B cell (primary cell): ENCODE measurements around the gene TES. TPM values are rescaled to one million over a fixed set of nuclear protein-coding genes. Genes with fewer than 3 reads are reported as not detected.
A peak's percentile ranks its signal among the peaks of the same experiment; 100 is the strongest.

Experiments
- ATAC-seq: fragments of 200-7000 bp; cut with Tn5 transposase; one replicate; pipeline ENCODE4 v1.10.0; 2021; ENCODE audit warnings: low read depth, mild to moderate bottlenecking, moderate number of reproducible peaks, moderate library complexity
- CTCF ChIA-PET: fragments of 350-600 bp; sonication (Branson Sonifier 250); formaldehyde crosslinking; loops from one replicate; lab custom pipeline; 2021; ENCODE audit warnings: antibody characterized with exemption, inconsistent platforms; lab: Charles Lee
- POLR2A ChIA-PET: fragments of 350-600 bp; sonication (Branson Sonifier 250); formaldehyde crosslinking; loops from one replicate; lab custom pipeline; 2021; ENCODE audit warnings: antibody characterized with exemption; lab: Charles Lee
- DNase-seq: peaks from one replicate; pipeline ENCODE4 v3.0.0; 2013
- H2AFZ ChIP-seq: 2 replicates; pipeline ENCODE4 v1.6.1; 2012; ENCODE audit warnings: mild to moderate bottlenecking, low read depth, low read length; ENCODE audit not compliant: insufficient read depth, poor library complexity, severe bottlenecking
- H3K27ac ChIP-seq, 2 donors: 1 replicate in 1 of 2; 2 replicates in 1 of 2; pipeline ENCODE4 v1.5.1; 2012 to 2013; ENCODE audit warnings: low read length in 2 of 2, mild to moderate bottlenecking in 2 of 2, moderate library complexity in 1 of 2
- H3K27me3 ChIP-seq, 4 experiments: fragments of 200-600 bp in 1 of 4; sonication (generic) in 1 of 4; replicated peaks in 1 of 4; 1 replicate in 2 of 4; 2 replicates in 2 of 4; pipeline versions ENCODE4 v1.6.1 to v1.7.0; 2013 to 2016; ENCODE audit warnings: low read length in 3 of 4, mild to moderate bottlenecking in 2 of 4, mixed read lengths in 1 of 4, moderate library complexity in 1 of 4; ENCODE audit not compliant: insufficient read depth in 4 of 4, control insufficient read depth in 3 of 4; ENCODE audit errors: control extremely low read depth in 1 of 4
- H3K36me3 ChIP-seq, 2 experiments: replicated peaks in 1 of 2; 1 replicate in 1 of 2; 2 replicates in 1 of 2; pipeline versions ENCODE4 v1.6.1 to v1.7.1; 2013; ENCODE audit warnings: low read length in 1 of 2; ENCODE audit not compliant: insufficient read depth in 2 of 2, control insufficient read depth in 1 of 2; ENCODE audit errors: control extremely low read depth in 1 of 2, extremely low read depth in 1 of 2
- H3K4me1 ChIP-seq, 2 donors: fragments of 200-600 bp in 1 of 2; sonication (generic) in 1 of 2; 1 replicate in 1 of 2; 2 replicates in 1 of 2; pipeline versions ENCODE4 v1.5.1 to v1.6.1; 2013 to 2017; ENCODE audit warnings: low read length in 2 of 2; ENCODE audit not compliant: control insufficient read depth in 2 of 2, insufficient read depth in 2 of 2
- H3K4me2 ChIP-seq: replicated peaks from 2 replicates; pipeline ENCODE3; 2012; ENCODE audit warnings: mild to moderate bottlenecking, low read depth, low read length; ENCODE audit not compliant: poor library complexity, severe bottlenecking
- H3K4me3 ChIP-seq, 5 experiments: fragments of 200-600 bp in 1 of 5; sonication (generic) in 1 of 5; 1 replicate in 3 of 5; 2 replicates in 2 of 5; pipeline versions ENCODE4 v1.5.1 to v1.7.0; 2011 to 2016; ENCODE audit warnings: low read length in 4 of 5, mild to moderate bottlenecking in 4 of 5, low read depth in 2 of 5, control low read depth in 1 of 5, moderate library complexity in 1 of 5; ENCODE audit not compliant: insufficient read depth in 1 of 5; ENCODE audit errors: control extremely low read depth in 1 of 5, extremely low read depth in 1 of 5
- H3K79me2 ChIP-seq: fragments of 200-600 bp; sonication (generic); one replicate; pipeline ENCODE4 v1.6.0; 2016; ENCODE audit warnings: low read length; ENCODE audit not compliant: control insufficient read depth, insufficient read depth
- H3K9ac ChIP-seq: fragments of 200-600 bp; sonication (generic); 2 replicates; pipeline ENCODE4 v1.6.1; 2017; ENCODE audit warnings: mild to moderate bottlenecking, low read length, moderate library complexity
- H3K9me3 ChIP-seq, 3 donors: one replicate each; pipeline versions ENCODE4 v1.6.1 to v1.7.1; 2013; ENCODE audit warnings: low read length in 2 of 3; ENCODE audit not compliant: control insufficient read depth in 2 of 3, insufficient read depth in 1 of 3; ENCODE audit errors: control extremely low read depth in 1 of 3
- H4K20me1 ChIP-seq: 2 replicates; pipeline ENCODE4 v1.6.0; 2012; ENCODE audit warnings: mild to moderate bottlenecking, low read length; ENCODE audit not compliant: insufficient read depth, control insufficient read depth, poor library complexity, severe bottlenecking
- H3K27ac Mint-ChIP-seq: one replicate; pipeline ENCODE4 v1.8.0; 2021; ENCODE audit warnings: mixed read lengths
- H3K27me3 Mint-ChIP-seq: one replicate; pipeline ENCODE4 v1.8.0; 2021; ENCODE audit warnings: mixed read lengths
- H3K4me1 Mint-ChIP-seq: one replicate; pipeline ENCODE4 v1.8.0; 2021; ENCODE audit warnings: mixed read lengths
- H3K4me3 Mint-ChIP-seq: one replicate; pipeline ENCODE4 v1.8.0; 2021; ENCODE audit warnings: mixed read lengths
- H3K9me3 Mint-ChIP-seq: one replicate; pipeline ENCODE4 v1.8.0; 2022; ENCODE audit warnings: mixed read lengths; ENCODE audit not compliant: insufficient read depth
- EZH2 ChIP-seq: IDR thresholded peaks from 2 replicates; pipeline ENCODE4 v1.6.1; 2012; ENCODE audit warnings: borderline replicate concordance, low read depth, mild to moderate bottlenecking, moderate library complexity, low read length; ENCODE audit not compliant: insufficient read depth, poor library complexity, severe bottlenecking
- whole genome bisulfite sequencing: methylation state at CpG from one replicate; pipeline ENCODE4 v1.1.5; 2013; ENCODE audit warnings: missing lambda C conversion rate; ENCODE audit not compliant: insufficient coverage; 5-methylcytosine and 5-hydroxymethylcytosine counted together
- intact Hi-C: fragments of 100-400 bp; cut with micrococcal nuclease; formaldehyde crosslinking; loops from one replicate; pipeline ENCODE4 v1.10.0; 2022
- polyA plus RNA-seq: library from polyadenylated mRNA; depleted of rRNA; stranded (reverse); fragments of >200 nt; gene quantifications from 2 replicates; pipeline ENCODE4 v1.2.3, GENCODE V29; 2012
- total RNA-seq, 2 donors: library from RNA; stranded (reverse); fragments of 120-200 nt in 1 of 2; gene quantifications; 1 replicate in 1 of 2; 2 replicates in 1 of 2; pipeline versions ENCODE4 v1.2.3 to v1.2.4, GENCODE V29; 2013 to 2022
- TF ChIP-seq, protein P1 (sequence below): fragments of 200-600 bp; IDR thresholded peaks from one replicate; pipeline ENCODE4 v1.8.0; 2022; ENCODE audit warnings: antibody characterized with exemption, mild to moderate bottlenecking

TES gene
- total and polyA plus RNA-seq, 2 donors (not counting 1 experiment from before 2014, with no cell fraction given), result 55.3 to 62.5 TPM

DNA sequence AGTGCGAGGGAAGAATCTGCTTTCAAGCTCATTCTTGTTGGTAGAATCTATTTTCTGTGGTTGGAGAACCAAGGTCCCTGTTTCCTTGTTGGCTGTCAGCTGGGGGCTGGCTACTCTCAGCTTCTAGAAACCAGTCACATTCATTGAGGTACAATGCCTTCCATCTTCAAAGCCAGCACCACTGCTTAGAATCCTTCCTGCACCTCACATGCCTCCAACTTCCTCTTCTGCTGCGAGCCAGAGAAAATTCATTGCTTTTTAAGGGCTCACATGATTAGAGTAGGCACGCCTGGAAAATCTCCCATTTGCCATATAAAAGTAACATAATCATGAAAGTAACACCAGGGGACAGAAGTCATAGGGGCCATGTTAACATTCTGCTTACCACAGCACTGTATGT is 28.7 kb downstream of the TES start:
- Mint-ChIP-seq H3K27ac (peak overlapping the region; percentile 53), H3K4me3 (no peak overlapping the region), H3K4me1 (peaks cover 12% of the 10 kb centered on the region), H3K27me3 (no peaks in the 10 kb centered on the region), H3K9me3 (no peaks in the 10 kb centered on the region)
- Histone ChIP-seq H3K9me3 (no peaks in the 10 kb centered on the region), H3K27ac (no peak overlapping the region), H2AFZ (no peak overlapping the region), H3K79me2 (peaks cover 29% of the 10 kb centered on the region), H4K20me1 (peaks cover 63% of the 10 kb centered on the region), H3K4me2 (no peak overlapping the region), H3K9ac (no peak overlapping the region), H3K27me3 (no peaks in the 10 kb centered on the region), H3K4me1 (no peaks in the 10 kb centered on the region), H3K4me3 (no peak overlapping the region), H3K36me3 (peaks cover 0 to 32% of the 10 kb centered on the region in 2 experiments)
- 60% methylated on average over 2 of the region's 3 CpGs for WGBS
- TF ChIP-seq, protein P1, sequence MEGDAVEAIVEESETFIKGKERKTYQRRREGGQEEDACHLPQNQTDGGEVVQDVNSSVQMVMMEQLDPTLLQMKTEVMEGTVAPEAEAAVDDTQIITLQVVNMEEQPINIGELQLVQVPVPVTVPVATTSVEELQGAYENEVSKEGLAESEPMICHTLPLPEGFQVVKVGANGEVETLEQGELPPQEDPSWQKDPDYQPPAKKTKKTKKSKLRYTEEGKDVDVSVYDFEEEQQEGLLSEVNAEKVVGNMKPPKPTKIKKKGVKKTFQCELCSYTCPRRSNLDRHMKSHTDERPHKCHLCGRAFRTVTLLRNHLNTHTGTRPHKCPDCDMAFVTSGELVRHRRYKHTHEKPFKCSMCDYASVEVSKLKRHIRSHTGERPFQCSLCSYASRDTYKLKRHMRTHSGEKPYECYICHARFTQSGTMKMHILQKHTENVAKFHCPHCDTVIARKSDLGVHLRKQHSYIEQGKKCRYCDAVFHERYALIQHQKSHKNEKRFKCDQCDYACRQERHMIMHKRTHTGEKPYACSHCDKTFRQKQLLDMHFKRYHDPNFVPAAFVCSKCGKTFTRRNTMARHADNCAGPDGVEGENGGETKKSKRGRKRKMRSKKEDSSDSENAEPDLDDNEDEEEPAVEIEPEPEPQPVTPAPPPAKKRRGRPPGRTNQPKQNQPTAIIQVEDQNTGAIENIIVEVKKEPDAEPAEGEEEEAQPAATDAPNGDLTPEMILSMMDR, result no peak
- no peak for TF ChIP-seq EZH2
- ChIA-PET POLR2A (no interaction called here), CTCF (interaction anchor here (1.0 to 7.4 kb wide), 8 partner anchors 8 to 103 kb away, joined by 3 to 126 read pairs (median 8); no protein-coding TSS in a partner anchor)
- no peak for ATAC-seq
- DNase-seq, result no peak
- intact Hi-C loops, result no loop called here

DNA sequence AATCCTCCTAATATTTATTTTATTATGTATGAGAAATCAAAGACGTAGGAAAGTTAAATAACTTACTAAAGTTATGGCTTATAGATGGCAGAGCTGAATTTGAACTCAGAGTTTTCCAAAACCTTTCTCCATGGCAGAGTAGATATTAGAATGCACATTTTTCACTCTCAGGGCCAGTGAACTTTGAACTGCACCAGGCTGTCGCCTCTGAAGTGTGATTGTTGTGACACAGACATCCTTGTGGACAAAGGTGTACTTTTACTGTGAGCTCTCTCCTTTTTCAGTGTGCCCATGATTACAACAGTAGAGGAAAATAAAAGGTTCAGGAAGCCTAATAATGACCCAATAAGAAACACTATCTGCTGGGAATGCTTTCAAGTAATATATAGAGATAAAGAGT is 29.1 kb downstream of the TES start:
- H4K20me1 ChIP-seq, result peaks cover 67% of the 10 kb centered on the region
- WGBS, result no CpG with 5 or more reads among the region's 2 CpGs
- DNase-seq, result no peak
- POLR2A ChIA-PET, result no interaction called here
- H3K27me3 Mint-ChIP-seq, result no peaks in the 10 kb centered on the region
- H3K4me1 ChIP-seq, result no peaks in the 10 kb centered on the region
- no peak overlapping the region for H3K27ac ChIP-seq
- H3K4me3 ChIP-seq, result no peak overlapping the region
- H2AFZ ChIP-seq, result no peak overlapping the region
- no peak overlapping the region for H3K9ac ChIP-seq
- no peak overlapping the region for H3K4me2 ChIP-seq
- TF ChIP-seq, protein P1, result no peak
- no peak for TF ChIP-seq EZH2
- no peaks in the 10 kb centered on the region for H3K27me3 ChIP-seq
- peaks cover 0 to 36% of the 10 kb centered on the region in 2 experiments for H3K36me3 ChIP-seq
- H3K79me2 ChIP-seq, result peaks cover 31% of the 10 kb centered on the region
- CTCF ChIA-PET, result interaction anchor here (1.0 to 7.4 kb wide), 9 partner anchors 9 to 349 kb away, joined by 3 to 126 read pairs (median 5); no protein-coding TSS in a partner anchor
- no peak overlapping the region for H3K4me3 Mint-ChIP-seq
- no peaks in the 10 kb centered on the region for H3K9me3 Mint-ChIP-seq
- H3K4me1 Mint-ChIP-seq, result peaks cover 12% of the 10 kb centered on the region
- ATAC-seq, result no peak
- peaks cover 0 to 2% (median 0%) of the 10 kb centered on the region in 3 donors for H3K9me3 ChIP-seq
- intact Hi-C loops, result no loop called here
- no peak overlapping the region for H3K27ac Mint-ChIP-seq
